Stomach (tissue), 9 donors: ENCODE measurements around the gene BAIAP3. TPM values are rescaled to one million over a fixed set of nuclear protein-coding genes. Genes with fewer than 3 reads are reported as not detected.

Experiments
- DNase-seq, 2 donors: peaks; one replicate each; pipeline versions ENCODE4 v3.0.0 to v3.0.0-alpha.2; 2013 to 2019
- H3K27ac ChIP-seq, 5 donors: fragments of 200-600 bp in 4 of 5; sonication (generic) in 4 of 5; one replicate each; pipeline ENCODE4 v1.5.1; 2013 to 2019; ENCODE audit warnings: mild to moderate bottlenecking in 1 of 5, moderate library complexity in 1 of 5
- H3K27me3 ChIP-seq, 3 donors: fragments of 200-600 bp; sonication (generic); one replicate each; pipeline ENCODE4 v1.5.1; 2017 to 2019; ENCODE audit warnings: mixed run types in 1 of 3
- H3K36me3 ChIP-seq, 4 donors: fragments of 200-600 bp; sonication (generic); 1 replicate in 3 of 4; 2 replicates in 1 of 4; pipeline ENCODE4 v1.5.1; 2016 to 2019
- H3K4me1 ChIP-seq, 4 donors: fragments of 200-600 bp; sonication (generic); one replicate each; pipeline ENCODE4 v1.5.1; 2016 to 2019
- H3K4me3 ChIP-seq, 4 donors: fragments of 200-600 bp; sonication (generic) in 3 of 4; one replicate each; pipeline ENCODE4 v1.5.1; 2016 to 2019; ENCODE audit warnings: mild to moderate bottlenecking in 1 of 4
- H3K9me3 ChIP-seq, 4 donors: fragments of 200-600 bp; sonication (generic); one replicate each; pipeline ENCODE4 v1.5.1; 2016 to 2019
- EP300 ChIP-seq: sonication (generic); formaldehyde crosslinking; IDR thresholded peaks from one replicate; pipeline ENCODE4 v1.6.1; 2017; ENCODE audit warnings: antibody characterized with exemption
- POLR2A ChIP-seq, 4 donors: fragments of 450-650 bp; IDR thresholded peaks; one replicate each; pipeline ENCODE4 v1.6.1; 2016; ENCODE audit warnings: antibody characterized with exemption in 4 of 4, control low read depth in 2 of 4, mild to moderate bottlenecking in 1 of 4, moderate library complexity in 1 of 4
- POLR2AphosphoS5 ChIP-seq, 3 donors: sonication (generic); formaldehyde crosslinking; IDR thresholded peaks; one replicate each; pipeline ENCODE4 v1.6.1; 2016; ENCODE audit warnings: antibody characterized with exemption in 3 of 3
- WGBS, 5 donors: extraction: QIAGEN DNeasy Blood & Tissue Kit in 3 of 5; methylation state at CpG; one replicate each; pipeline versions ENCODE4 v1.1.5 to v1.1.7; 2013 to 2018; 5-methylcytosine and 5-hydroxymethylcytosine counted together
- intact Hi-C: fragments of 100-400 bp; cut with DNase I; formaldehyde crosslinking; loops from one replicate; pipeline ENCODE4 v1.15.1; 2023; ENCODE audit warnings: low total_unique reads
- polyA plus RNA-seq, 3 donors: library from polyadenylated mRNA; stranded (reverse); fragments of 200-250 nt; gene quantifications; one replicate each; pipeline ENCODE4 v1.2.3, GENCODE V29; 2013
- total RNA-seq, 5 donors: library from RNA; depleted of rRNA; stranded (reverse); fragments of >200 nt; gene quantifications; one replicate each; pipeline versions ENCODE4 v1.1.0 to v1.2.3, GENCODE V29; 2014 to 2016
- TF ChIP-seq, protein P1 (sequence below), 7 experiments: fragments of 450-650 bp in 4 of 7; fragments of 200-600 bp in 3 of 7; sonication (generic) in 3 of 7; IDR thresholded peaks; one replicate each; pipeline ENCODE4 v1.5.1; 2016 to 2019; ENCODE audit warnings: antibody characterized with exemption in 7 of 7, control low read depth in 2 of 7, mild to moderate bottlenecking in 1 of 7
- donor health status: healthy with polysubstance abuse.
- donor health status: Bipolar disorder and iron deficiency.
- donor health status: healthy.

The BAIAP3 gene
- total and polyA plus RNA-seq, 8 donors, result 1.5 to 94.7 (median 4.2) TPM

- no peak overlapping the region for H3K4me3 ChIP-seq
- no peaks in the 10 kb centered on the region for H3K9me3 ChIP-seq
- H3K36me3 ChIP-seq, result peaks cover 63 to 82% (median 78%) of the 10 kb centered on the region in 4 donors
- H3K4me1 ChIP-seq, result peaks cover 30 to 45% (median 41%) of the 10 kb centered on the region in 4 donors
- H3K27ac ChIP-seq, result no peak overlapping the region
- no peaks in the 10 kb centered on the region for H3K27me3 ChIP-seq
- intact Hi-C loops, result no loop called here
- TF ChIP-seq POLR2A (IDR thresholded peaks at IDR 0.05), result no peak
- TF ChIP-seq, protein P1, sequence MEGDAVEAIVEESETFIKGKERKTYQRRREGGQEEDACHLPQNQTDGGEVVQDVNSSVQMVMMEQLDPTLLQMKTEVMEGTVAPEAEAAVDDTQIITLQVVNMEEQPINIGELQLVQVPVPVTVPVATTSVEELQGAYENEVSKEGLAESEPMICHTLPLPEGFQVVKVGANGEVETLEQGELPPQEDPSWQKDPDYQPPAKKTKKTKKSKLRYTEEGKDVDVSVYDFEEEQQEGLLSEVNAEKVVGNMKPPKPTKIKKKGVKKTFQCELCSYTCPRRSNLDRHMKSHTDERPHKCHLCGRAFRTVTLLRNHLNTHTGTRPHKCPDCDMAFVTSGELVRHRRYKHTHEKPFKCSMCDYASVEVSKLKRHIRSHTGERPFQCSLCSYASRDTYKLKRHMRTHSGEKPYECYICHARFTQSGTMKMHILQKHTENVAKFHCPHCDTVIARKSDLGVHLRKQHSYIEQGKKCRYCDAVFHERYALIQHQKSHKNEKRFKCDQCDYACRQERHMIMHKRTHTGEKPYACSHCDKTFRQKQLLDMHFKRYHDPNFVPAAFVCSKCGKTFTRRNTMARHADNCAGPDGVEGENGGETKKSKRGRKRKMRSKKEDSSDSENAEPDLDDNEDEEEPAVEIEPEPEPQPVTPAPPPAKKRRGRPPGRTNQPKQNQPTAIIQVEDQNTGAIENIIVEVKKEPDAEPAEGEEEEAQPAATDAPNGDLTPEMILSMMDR (IDR thresholded peaks at IDR 0.05), result no peak
- TF ChIP-seq EP300, result no peak
- TF ChIP-seq POLR2AphosphoS5 (IDR thresholded peaks at IDR 0.05), result no peak
- WGBS, 5 donors, result 82 to 85% (median 84%) methylated on average over 31 to 46 of the region's 46 CpGs
- DNase-seq, result no peak
These were observed 18.1 kb upstream of the BAIAP3 start for GRCh38 chr16:1315081-1316032.

DNA sequence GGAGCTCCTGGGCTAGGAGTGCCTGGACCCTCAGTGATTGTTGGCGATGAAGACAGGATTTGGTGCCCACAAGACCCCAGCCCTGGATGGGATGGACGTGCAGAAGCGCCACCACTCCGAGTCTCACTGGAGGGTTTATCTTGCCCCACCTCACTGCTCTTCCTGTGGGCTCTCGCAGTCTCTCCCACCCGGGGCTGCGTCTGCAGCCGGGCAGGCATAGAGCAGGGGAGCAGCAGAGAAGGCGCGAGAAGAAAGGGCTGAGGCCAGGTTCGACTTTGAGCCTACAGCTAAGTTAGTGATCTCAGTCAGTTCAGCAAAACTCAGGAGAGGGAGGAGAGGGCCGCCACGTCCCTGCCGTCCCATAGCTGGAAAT lies 17.4 kb upstream of the BAIAP3 start:
- 83 to 91% (median 90%) methylated on average over 12 to 14 of the region's 14 CpGs for WGBS, 5 donors

DNA sequence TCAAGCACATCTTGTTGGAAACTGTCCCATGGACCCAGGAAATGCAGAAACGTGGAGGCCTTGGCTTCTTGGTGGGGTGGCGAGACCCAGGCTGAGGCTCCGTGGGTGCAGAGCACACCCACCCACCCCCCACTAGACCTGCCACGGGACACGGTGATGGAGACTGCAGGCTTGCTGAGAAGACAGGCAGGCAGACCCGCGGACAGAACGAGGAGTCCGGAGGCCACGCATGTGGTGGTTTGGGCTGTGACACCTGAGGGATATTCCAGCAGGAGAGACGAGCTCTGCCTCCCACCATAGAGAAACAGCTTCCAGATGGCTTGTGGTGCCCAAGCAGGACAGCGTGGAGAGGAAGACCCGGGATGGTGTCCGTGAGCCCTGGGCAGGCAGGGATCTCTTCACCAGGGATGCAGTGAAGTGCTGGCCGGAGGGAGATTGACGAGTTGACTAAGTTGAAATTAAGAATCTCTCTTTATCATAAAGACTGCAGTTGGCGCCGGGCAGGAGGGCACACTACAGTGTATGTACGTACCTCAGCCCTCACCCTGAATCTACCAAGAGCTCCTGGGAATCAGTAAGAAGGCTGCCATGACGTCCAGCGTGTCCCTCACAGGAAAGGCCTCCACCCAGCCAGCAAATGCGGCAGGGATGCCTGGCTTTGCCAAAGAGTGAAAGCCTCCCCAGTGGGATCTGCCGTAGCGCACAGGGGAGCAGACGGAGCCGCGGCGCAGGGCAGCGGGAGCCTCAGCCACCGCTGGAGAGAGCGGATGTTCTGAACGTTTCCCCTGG lies 15.8 kb upstream of the BAIAP3 start:
- 89 to 95% (median 91%) methylated on average over 15 to 32 of the region's 32 CpGs for WGBS, 5 donors
- Histone ChIP-seq H3K27me3 (no peaks in the 10 kb centered on the region), H3K36me3 (peaks cover 79 to 98% (median 97%) of the 10 kb centered on the region in 4 donors), H3K4me1 (peaks cover 9 to 22% (median 18%) of the 10 kb centered on the region in 4 donors), H3K4me3 (no peak overlapping the region), H3K27ac (no peak overlapping the region), H3K9me3 (no peaks in the 10 kb centered on the region)
- TF ChIP-seq EP300, result no peak
- TF ChIP-seq POLR2A (IDR thresholded peaks at IDR 0.05), result no peak
- TF ChIP-seq, protein P1 (IDR thresholded peaks at IDR 0.05), result no peak
- intact Hi-C loops, result no loop called here
- DNase-seq, result no peak

More for the DNA sequence above, 17.4 kb upstream of the BAIAP3 start:
- H3K4me1 ChIP-seq, result peaks cover 26 to 39% (median 34%) of the 10 kb centered on the region in 4 donors
- TF ChIP-seq POLR2AphosphoS5 (IDR thresholded peaks at IDR 0.05), result no peak
- TF ChIP-seq EP300, result no peak
- no peak for TF ChIP-seq POLR2A (IDR thresholded peaks at IDR 0.05)
- TF ChIP-seq, protein P1 (IDR thresholded peaks at IDR 0.05), result no peak
- no peak overlapping the region for H3K27ac ChIP-seq
- intact Hi-C loops, result no loop called here
- no peaks in the 10 kb centered on the region for H3K9me3 ChIP-seq
- H3K27me3 ChIP-seq, result no peaks in the 10 kb centered on the region
- no peak for DNase-seq
- peaks cover 70 to 88% (median 85%) of the 10 kb centered on the region in 4 donors for H3K36me3 ChIP-seq
- no peak overlapping the region for H3K4me3 ChIP-seq

DNA sequence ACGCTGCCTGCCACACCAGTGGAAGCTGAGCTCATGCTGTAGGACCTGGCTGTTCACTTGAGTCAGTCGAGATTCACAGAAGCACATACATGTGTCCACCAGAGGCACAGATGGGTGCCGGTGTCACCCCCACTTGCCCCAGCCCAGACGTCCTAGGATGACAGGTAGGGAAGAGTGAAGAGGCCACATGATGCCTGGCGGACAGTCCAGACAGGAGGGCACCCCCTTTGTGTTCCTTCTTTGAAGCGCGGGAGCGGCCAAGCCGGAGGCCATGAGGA lies 15.2 kb upstream of the BAIAP3 start:
- no peaks in the 10 kb centered on the region for H3K27me3 ChIP-seq
- intact Hi-C loops, result no loop called here
- no peak overlapping the region for H3K27ac ChIP-seq
- TF ChIP-seq, protein P1 (IDR thresholded peaks at IDR 0.05), result no peak
- TF ChIP-seq POLR2AphosphoS5 (IDR thresholded peaks at IDR 0.05) (no peak), POLR2A (IDR thresholded peaks at IDR 0.05) (no peak), EP300 (no peak)
- H3K36me3 ChIP-seq, result peaks cover 80 to 99% (median 98%) of the 10 kb centered on the region in 4 donors
- DNase-seq, result no peak
- no peak overlapping the region for H3K4me3 ChIP-seq
- H3K9me3 ChIP-seq, result no peaks in the 10 kb centered on the region
- WGBS, 5 donors, result 74 to 82% (median 79%) methylated on average over 7 to 9 of the region's 9 CpGs
- H3K4me1 ChIP-seq, result peaks cover 5 to 17% (median 13%) of the 10 kb centered on the region in 4 donors
